ENCODE results near the gene MYL3. TPM values are rescaled to one million over a fixed set of nuclear protein-coding genes. Genes with fewer than 3 reads are reported as not detected.
"Not testable (repeated sequence)": the region's sequence is repeated elsewhere in the genome, so short reads cannot be mapped to it uniquely, and the experiment has no call there.

The MYL3 gene
- total RNA-seq, result not detected

DNA sequence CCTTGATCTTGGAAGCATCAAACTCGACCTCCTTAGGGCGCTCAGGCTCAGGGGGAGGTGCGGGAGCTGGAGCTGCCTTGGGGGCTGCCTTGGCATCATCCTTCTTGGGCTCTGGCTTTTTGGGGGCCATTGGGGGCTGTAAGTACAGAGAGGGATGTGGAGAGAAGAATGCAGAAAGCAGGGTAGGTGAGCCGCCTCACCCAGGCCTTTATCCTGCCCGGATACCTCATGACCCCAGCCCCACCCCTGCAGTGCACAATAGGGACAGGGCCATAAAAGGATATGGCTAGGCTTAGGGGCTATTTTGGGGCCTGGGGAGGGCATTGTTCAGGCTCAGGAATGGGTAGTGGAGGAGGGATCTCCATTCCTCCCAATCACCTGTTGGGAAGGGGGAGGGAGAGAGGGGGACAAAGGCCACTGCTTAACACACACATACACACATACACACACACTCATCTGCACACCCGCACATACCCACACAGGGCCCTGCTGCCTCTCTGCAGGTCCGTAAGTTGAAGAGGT, at the start of gene MYL3:
TSS of gene MYL3 (minus strand) at position 184 of the 522 bp plus-strand sequence. CDS start at position 130, 54 bp downstream.
- no peaks in the 10 kb centered on the region for H3K27me3 ChIP-seq (ENCODE audit: insufficient read depth, low read length)
- H3K9me3 ChIP-seq (ENCODE audit: low read depth, low read length), result no peaks in the 10 kb centered on the region
- no peak within 1 kb of the TSS for H3K4me3 ChIP-seq (ENCODE audit: low read length)
- H3K4me1 ChIP-seq (ENCODE audit: insufficient read depth, low read length), result peaks cover 10% of the 10 kb centered on the region

DNA sequence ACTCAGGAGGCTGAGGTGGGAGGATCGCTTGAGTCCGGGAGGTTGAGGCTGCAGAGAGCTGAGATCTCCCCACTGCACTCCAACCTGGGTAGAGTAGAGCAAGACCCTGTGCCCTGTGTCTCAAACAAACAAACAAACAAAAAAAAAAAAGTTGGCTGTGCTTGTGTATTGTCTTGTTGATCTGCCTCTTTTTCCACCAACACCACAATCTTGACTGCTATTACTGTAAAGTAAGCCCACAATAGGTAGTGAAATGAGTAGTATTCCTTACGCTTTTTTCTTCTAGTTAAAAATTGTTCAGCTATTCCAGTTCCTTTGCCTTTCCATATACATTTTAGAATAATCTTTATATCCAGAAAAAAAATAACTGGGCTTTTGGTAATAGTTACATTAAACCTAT, 49.7 kb upstream of the MYL3 start:
- Histone ChIP-seq H3K4me3 (ENCODE audit: low read length) (no peak overlapping the region), H3K9me3 (ENCODE audit: low read depth, low read length) (no peaks in the 10 kb centered on the region), H3K27me3 (ENCODE audit: insufficient read depth, low read length) (no peaks in the 10 kb centered on the region), H3K4me1 (ENCODE audit: insufficient read depth, low read length) (peaks cover 14% of the 10 kb centered on the region)

DNA sequence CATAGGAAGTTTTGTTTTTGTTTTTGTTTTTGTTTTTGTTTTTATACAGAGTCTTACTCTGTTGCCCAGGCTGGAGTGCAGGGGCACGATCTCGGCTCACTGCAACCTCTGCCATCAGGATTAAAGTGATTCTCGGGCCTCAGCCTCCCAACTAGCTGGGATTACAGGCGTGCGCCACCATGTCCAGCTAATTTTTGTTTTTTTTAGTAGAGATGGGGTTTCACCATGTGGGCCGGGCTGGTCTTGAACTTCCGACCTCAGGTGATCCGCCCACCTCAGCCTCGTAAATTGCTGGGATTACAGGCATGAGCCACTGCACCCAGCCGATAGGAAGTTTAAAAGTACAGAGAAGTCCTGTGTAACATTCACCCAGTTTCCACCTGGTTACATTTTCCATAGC, 47.7 kb upstream of the MYL3 start:
- H3K4me3 ChIP-seq (ENCODE audit: low read length); H3K27me3 ChIP-seq (ENCODE audit: insufficient read depth, low read length); H3K9me3 ChIP-seq (ENCODE audit: low read depth, low read length): not testable (repeated sequence)
- H3K4me1 ChIP-seq (ENCODE audit: insufficient read depth, low read length), result peaks cover 14% of the 10 kb centered on the region

DNA sequence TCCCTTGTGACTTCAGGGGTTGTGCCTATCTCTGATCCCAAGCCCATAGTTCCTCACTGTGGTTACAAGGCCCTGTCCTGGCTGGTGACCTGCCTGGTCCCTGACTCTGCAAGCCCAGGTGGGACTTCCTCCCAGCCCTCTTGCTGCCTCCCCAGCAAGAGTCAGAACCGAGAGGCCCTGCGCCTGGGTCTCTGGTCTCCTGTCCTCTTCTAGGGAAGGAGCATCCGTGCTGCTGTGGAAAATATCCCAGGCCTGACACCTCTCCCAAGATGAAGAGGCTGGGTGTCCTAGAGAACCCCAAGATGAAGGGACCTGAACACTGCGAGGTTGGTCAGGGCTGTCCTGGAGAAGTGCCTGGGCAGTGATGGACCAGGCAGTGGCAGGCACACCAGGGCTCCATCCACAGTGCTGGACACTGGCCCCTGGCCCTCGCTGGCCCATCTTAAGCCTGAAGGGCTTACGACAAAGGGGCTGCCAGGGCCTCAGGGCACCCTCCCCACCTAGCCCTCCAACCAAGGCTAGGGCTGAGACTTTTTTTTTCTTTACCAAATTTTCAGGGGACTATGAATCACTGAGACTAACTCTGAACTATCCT, 47.0 kb upstream of the MYL3 start:
- Histone ChIP-seq H3K4me3 (ENCODE audit: low read length) (no peak overlapping the region), H3K4me1 (ENCODE audit: insufficient read depth, low read length) (peaks cover 14% of the 10 kb centered on the region), H3K9me3 (ENCODE audit: low read depth, low read length) (no peaks in the 10 kb centered on the region), H3K27me3 (ENCODE audit: insufficient read depth, low read length) (no peaks in the 10 kb centered on the region)

DNA sequence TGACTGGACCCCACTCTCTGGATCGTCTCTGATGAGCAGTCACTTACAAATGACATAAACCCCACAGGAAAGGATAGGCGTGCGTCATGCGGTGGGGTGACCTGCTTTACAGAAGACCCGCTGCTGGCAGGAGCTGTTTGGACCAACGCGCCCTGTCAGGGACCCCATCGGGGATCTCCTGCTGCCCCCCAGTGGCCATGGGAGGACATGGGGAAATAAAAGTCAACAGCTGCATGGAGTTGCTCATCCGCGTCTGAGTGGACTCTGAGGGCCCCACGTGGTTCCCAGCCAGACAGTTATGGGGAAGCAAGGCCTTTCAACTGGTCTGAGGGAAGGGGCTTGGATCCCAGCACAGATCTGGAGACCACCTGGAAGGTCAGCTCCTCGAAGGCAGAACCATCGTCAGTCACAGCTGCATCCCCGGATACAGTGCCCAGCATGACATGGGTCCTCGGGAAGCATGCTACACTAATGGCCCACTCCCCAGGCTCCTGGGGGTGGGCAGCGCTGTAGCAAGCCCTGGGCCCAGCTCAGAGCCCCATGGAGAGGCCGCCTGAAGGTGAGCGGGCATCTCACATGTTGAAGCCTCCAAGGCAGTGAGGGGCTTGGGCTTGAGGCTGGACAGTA, 46.4 kb upstream of the MYL3 start:
- Histone ChIP-seq H3K9me3 (ENCODE audit: low read depth, low read length) (no peaks in the 10 kb centered on the region), H3K27me3 (ENCODE audit: insufficient read depth, low read length) (no peaks in the 10 kb centered on the region), H3K4me1 (ENCODE audit: insufficient read depth, low read length) (peaks cover 14% of the 10 kb centered on the region), H3K4me3 (ENCODE audit: low read length) (no peak overlapping the region)

DNA sequence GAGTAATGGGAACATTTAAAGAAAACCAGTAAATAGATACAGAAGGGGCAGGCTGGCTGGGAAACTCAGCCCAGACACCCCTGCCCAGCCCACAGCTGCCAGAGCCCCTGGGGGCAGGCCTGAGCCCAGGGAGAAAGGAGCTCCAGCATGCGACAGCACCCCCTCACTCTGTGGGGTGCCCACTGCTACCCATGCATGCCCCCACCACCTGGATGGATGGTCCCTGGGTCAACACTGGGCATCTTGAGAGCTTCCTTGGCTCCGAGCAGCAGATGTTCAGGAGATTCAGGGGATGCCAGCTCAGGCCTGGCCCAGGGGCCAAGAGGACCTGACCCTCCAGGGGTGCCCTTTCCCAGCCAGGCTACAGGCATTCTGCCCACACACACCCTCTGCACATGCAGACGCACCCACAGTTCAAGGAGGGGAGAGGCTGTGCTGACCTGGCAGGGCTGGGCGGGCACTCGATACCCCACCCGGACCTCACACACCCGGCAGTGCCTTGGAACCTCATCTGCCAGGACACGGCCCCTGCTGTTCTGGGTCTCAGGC, 45.8 kb upstream of the MYL3 start:
- Histone ChIP-seq H3K9me3 (ENCODE audit: low read depth, low read length) (no peaks in the 10 kb centered on the region), H3K4me1 (ENCODE audit: insufficient read depth, low read length) (peaks cover 14% of the 10 kb centered on the region), H3K4me3 (ENCODE audit: low read length) (no peak overlapping the region)

DNA sequence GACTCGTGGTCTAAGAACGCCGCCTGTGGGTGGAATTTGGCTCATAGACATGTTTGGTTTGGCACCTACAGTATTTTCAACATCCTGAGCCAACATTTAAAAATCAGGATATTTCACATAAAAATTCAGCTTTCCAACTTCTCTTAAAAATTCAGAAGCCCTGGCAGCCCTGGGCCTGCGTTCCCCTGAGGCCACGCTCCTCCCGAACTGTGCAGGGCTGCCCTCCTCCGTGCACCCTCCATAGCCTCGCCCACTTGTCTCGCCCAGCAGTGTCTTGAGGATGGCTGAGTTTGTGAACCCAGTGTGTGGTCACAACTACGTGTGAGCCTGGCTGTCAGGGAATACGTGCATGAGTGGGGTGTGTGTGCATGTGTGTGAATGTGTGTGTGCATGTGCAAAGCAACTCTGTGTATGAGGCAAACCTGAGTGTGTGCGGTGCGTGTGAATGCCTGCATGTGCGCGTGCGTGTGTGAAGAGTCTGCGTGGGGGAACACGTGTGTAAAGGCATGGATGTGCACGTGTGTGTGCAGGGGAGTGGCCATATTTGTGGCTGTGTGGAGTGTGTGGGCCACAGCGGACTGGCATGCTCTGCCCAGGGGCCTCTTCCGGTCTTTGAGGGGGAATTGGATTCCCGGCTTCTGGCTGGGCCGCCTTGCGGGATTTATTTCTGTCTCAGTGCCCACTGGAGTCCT, 45.2 kb upstream of the MYL3 start:
- Histone ChIP-seq H3K4me3 (ENCODE audit: low read length) (no peak overlapping the region), H3K9me3 (ENCODE audit: low read depth, low read length) (no peaks in the 10 kb centered on the region), H3K27me3 (ENCODE audit: insufficient read depth, low read length) (no peaks in the 10 kb centered on the region), H3K4me1 (ENCODE audit: insufficient read depth, low read length) (peaks cover 12% of the 10 kb centered on the region)

More for the DNA sequence above, 45.8 kb upstream of the MYL3 start:
- H3K27me3 ChIP-seq (ENCODE audit: insufficient read depth, low read length), result no peaks in the 10 kb centered on the region

DNA sequence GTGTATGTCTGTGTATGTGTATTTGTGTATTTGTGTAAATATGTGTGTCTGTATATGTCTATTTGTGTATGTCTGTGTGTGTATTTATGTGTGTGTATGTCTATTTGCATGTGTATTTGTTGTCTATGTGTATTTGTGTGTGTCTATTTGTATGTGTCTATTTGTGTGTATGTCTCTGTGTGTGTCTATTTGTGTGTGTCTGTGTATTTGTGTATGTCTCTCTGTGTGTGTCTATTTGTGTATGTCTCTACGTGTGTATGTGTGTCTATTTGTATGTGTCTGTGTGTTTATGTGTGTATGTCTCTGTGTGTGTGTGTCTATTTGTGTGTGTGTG, 44.7 kb upstream of the MYL3 start:
- Histone ChIP-seq H3K4me3 (ENCODE audit: low read length) (no peak overlapping the region), H3K9me3 (ENCODE audit: low read depth, low read length) (no peaks in the 10 kb centered on the region), H3K4me1 (ENCODE audit: insufficient read depth, low read length) (peaks cover 12% of the 10 kb centered on the region), H3K27me3 (ENCODE audit: insufficient read depth, low read length) (no peaks in the 10 kb centered on the region)

DNA sequence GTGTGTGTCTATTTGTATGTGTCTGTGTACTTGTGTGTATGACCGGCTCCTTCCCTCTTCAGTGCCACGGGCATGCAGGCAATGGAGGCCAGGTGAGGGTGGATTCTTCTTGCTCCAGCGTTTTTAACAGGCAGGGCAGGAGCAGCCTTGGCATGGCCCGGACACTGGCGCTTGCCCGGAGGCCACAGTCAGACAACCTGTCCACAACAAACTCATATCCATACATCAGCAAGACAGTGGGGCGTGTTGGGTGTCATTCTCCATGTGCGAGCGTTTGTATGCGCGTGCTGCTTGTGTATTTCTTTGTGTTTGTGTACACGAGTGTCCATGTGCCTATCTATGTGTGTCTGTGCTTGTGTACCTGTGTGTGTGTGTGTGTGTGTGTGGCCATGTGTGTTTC, 44.0 kb upstream of the MYL3 start:
- H3K4me3 ChIP-seq (ENCODE audit: low read length), result no peak overlapping the region
- H3K4me1 ChIP-seq (ENCODE audit: insufficient read depth, low read length), result peaks cover 12% of the 10 kb centered on the region
- H3K9me3 ChIP-seq (ENCODE audit: low read depth, low read length), result no peaks in the 10 kb centered on the region
- no peaks in the 10 kb centered on the region for H3K27me3 ChIP-seq (ENCODE audit: insufficient read depth, low read length)

DNA sequence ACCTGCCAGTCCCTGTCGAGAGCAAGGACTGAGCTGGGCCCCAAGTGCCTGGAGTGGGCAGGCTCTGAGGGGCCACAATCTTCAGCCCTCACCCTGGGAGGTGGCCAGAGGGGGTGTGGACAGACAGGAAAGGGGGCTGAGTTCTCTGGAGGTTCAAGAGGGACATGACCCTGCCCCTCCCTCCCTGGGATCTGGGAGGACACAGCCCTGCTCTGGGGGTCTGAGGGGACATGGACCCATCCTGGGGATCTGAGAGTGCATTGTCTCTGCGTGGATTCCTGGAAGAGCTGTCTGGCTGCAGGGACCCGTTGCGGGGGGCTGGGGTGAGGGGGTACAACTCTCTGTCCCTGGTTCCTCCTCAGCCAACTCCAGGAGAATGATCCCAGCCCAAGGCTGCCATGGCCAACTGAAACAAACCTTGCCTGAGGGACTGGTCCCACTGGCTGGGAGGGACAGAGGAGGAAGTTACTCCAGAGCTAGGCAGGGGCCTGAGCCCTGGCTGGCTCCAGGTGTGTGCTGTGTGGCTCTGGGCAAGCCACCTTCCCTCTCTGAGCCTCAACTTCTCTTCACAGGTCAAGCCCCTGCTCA, 43.3 kb upstream of the MYL3 start:
- H3K27me3 ChIP-seq (ENCODE audit: insufficient read depth, low read length), result no peaks in the 10 kb centered on the region
- H3K9me3 ChIP-seq (ENCODE audit: low read depth, low read length), result no peaks in the 10 kb centered on the region
- peaks cover 12% of the 10 kb centered on the region for H3K4me1 ChIP-seq (ENCODE audit: insufficient read depth, low read length)
- H3K4me3 ChIP-seq (ENCODE audit: low read length), result no peak overlapping the region

DNA sequence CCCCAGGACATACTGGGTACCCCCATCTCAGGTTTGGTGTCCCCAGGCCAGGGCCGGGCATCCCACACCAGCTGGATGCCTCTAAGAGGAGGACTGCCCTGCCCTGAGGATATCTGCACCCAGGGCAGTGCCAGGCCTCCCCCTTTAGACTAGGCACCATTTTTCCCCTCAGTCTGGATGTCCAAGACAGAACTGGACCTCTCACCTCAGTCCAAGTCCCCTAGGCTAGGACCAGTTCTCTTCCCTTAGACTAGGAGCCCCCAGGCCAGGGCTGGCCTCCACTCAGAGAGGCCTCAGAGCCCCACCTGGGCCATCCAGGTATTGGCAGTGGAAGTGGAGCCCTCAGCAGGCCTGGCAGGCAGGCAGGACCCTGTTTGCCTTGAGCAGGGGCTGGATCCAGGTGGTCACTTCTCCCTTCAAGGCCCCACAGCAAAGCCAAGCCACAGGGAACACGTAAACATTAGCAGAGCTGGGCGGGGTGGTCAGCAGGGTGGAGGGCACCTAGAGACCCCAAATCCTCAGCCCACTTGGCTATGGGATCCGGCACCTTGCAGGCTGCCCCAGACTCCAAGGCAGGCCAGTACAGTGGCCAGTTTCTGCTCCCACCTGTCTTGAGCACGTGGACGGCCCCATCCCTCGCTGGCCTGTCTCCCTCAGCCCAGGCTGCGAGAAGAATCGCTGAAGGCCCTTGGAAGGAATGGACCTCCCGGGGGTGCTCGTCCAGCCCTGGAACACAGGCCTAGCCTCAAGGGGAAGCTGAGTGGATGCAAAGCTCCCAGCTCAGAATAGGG, 42.6 kb upstream of the MYL3 start:
- Histone ChIP-seq H3K27me3 (ENCODE audit: insufficient read depth, low read length) (no peaks in the 10 kb centered on the region), H3K4me1 (ENCODE audit: insufficient read depth, low read length) (peaks cover 12% of the 10 kb centered on the region), H3K9me3 (ENCODE audit: low read depth, low read length) (no peaks in the 10 kb centered on the region), H3K4me3 (ENCODE audit: low read length) (no peak overlapping the region)

DNA sequence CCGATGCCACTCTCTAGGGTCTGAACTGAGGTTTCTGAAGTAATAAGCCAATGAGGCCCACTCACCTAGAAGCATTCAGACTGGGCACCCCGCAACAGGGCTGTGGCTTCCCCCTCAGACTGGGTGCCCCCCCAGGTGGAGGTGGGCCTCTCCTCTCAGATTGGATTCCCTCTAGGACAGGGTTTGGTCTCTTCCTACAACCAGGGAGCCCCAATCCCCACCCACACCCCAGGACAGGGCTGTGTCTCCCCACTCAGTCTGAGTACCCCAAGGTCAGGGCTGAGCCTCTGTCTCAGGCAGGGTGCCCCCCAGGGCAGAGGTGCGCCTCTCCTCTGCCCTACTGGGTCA, 41.9 kb upstream of the MYL3 start:
- Histone ChIP-seq H3K4me1 (ENCODE audit: insufficient read depth, low read length) (peaks cover 12% of the 10 kb centered on the region), H3K9me3 (ENCODE audit: low read depth, low read length) (no peaks in the 10 kb centered on the region), H3K27me3 (ENCODE audit: insufficient read depth, low read length) (no peaks in the 10 kb centered on the region), H3K4me3 (ENCODE audit: low read length) (no peak overlapping the region)

DNA sequence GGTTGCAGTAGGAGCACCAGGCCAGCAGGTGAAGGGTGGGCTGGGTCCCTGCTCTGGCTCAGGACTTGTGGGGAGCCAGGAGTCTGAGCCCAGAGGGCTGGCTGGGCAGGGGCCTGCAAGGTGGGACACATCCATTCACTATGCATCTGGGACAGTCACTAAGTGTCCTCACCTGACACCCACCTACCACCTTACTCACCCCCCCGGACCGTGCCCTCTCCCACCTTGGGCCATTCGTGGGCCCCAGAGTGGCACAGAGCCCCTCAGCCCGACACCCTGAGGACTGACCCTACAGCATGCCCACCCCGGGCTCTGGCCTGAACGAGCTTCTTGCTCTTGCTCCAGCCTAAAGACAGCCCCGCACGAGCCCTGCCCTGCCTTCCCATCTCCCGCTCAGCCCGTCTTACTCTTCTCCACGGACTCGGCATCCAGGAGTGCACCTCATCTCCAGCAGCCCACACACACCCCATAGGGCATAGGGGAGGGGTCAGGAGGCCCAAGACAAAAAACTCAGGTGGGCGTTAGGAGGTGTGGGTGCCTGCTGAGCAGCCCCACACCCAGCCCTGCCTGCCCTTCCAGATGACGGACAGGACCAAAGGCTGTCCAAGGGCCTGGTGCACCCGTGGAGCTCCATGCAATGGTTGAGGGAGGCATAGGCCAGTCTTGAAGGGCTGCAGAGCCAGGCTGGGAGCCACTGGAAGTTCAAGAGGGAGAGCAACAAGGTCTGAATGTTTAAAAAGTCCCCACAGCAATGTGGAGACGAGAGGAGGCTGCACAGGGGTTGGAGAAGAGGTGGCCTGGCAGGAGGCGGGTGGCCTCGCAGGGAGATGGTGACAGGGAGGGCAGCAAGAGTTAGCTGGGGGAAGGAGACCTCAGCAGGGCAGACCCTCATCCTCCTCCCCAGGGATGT, 41.3 kb upstream of the MYL3 start:
- no peaks in the 10 kb centered on the region for H3K9me3 ChIP-seq (ENCODE audit: low read depth, low read length)
- H3K27me3 ChIP-seq (ENCODE audit: insufficient read depth, low read length), result no peaks in the 10 kb centered on the region
- H3K4me1 ChIP-seq (ENCODE audit: insufficient read depth, low read length), result peaks cover 7% of the 10 kb centered on the region
- no peak overlapping the region for H3K4me3 ChIP-seq (ENCODE audit: low read length)
